GM19467 (cell line): ENCODE measurements around the gene PATL2.
"Not testable (repeated sequence)": the region's sequence is repeated elsewhere in the genome, so short reads cannot be mapped to it uniquely, and the experiment has no call there.

Experiments used
- ATAC-seq: cut with Tn5 transposase; IDR thresholded peaks from one replicate; pipeline ENCODE4 v1.9.1; 2021; ENCODE audit warnings: mild to moderate bottlenecking, moderate library complexity; ENCODE audit not compliant: unreplicated experiment

The PATL2 gene

DNA sequence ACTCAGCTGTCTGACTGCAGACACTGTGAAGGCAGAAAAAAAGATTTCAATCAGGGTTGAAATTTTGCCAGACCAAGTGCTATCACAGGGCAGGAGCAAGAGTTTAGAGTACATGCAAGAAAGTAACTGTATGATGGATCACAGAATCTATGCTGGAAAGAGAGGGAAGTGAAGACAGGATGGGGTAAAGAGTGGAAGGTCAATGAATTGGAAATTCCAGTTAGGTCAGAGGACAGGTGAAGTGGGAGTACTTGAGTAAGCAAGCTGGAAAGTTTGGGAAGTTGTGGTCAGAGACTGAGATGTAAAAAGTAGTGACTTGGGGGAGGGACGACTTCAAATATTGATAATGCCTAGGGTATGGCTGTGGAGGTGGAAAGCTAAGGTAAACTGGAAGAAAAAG lies 54.8 kb downstream of the PATL2 start:
- ATAC-seq, result no peak

- ATAC-seq, result no peak
Measured at GRCh38 chr15:44654858-44655257, 56.3 kb downstream of the PATL2 start.

DNA sequence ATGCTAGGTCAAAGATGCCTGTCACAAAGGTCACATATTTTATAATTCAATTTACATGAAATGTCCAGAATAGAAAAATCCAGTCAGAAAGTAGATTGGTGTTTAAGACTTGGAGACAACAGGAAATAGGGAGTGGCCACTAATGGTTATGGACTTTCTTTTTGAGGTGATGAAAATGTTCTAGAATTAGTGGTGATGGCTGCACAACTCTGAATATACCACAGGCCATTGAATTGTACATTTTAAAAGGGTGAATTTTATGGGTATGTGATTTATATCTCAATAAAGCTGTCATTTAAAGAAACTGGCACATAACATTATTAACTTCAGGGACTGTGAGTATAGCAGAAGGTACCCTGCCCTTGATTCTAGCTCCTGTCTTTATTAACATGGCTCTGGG lies 63.5 kb downstream of the PATL2 start:
- ATAC-seq, result no peak

DNA sequence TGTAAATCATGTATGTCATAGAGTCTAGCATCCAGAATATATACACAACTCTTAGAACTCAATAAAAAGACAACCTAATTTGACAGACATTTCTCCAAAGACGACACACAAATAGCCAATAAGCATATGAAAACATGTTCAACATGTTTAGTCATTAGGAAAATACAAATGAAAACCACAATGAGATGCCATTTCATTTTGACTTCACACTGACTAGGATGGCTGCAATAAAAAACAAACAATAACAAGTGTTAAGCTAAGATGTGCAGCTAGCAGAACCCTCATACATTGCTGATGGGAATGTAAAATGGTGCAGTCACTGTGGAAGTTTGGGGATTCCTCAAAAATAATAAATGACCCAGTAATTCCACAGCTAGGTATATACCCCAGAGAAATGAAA lies 64.1 kb downstream of the PATL2 start:
- no peak for ATAC-seq

GRCh38 chr15:44646460-44646859 lies 64.7 kb downstream of the PATL2 start:
- ATAC-seq, result no peak

GRCh38 chr15:44641651-44642050 lies 69.5 kb downstream of the PATL2 start:
- ATAC-seq, result no peak

GRCh38 chr15:44636976-44637375 lies 74.1 kb downstream of the PATL2 start:
- no peak for ATAC-seq

GRCh38 chr15:44633603-44634002 lies 77.5 kb downstream of the PATL2 start:
- no peak for ATAC-seq

- ATAC-seq, result not testable (repeated sequence)
Measured at GRCh38 chr15:44625286-44625685, 85.8 kb downstream of the PATL2 start.

GRCh38 chr15:44623178-44623577 lies 87.9 kb downstream of the PATL2 start:
- ATAC-seq, result no peak

GRCh38 chr15:44620081-44620480 lies 91.0 kb downstream of the PATL2 start:
- ATAC-seq, result no peak

- ATAC-seq, result no peak
Measured at GRCh38 chr15:44616974-44617373, 94.1 kb downstream of the PATL2 start.
